ENCODE data around the gene KCNJ8.
"Not testable (repeated sequence)": the region's sequence is repeated elsewhere in the genome, so short reads cannot be mapped to it uniquely, and the experiment has no call there.

Gene KCNJ8

GRCh38 chr12:21797539-21797938, 23.0 kb upstream of the KCNJ8 start:
- DNase-seq (ENCODE audit: low spot score) = no peak
- TF ChIP-seq CTCF (IDR thresholded peaks at IDR 0.05; ENCODE audit: extremely low read depth, missing control alignments) = no peak

GRCh38 chr12:21795648-21796328, 21.3 kb upstream of the KCNJ8 start:
- no peak for TF ChIP-seq CTCF (IDR thresholded peaks at IDR 0.05; ENCODE audit: extremely low read depth, missing control alignments)
- no peak for DNase-seq (ENCODE audit: low spot score)

- not testable (repeated sequence) for DNase-seq (ENCODE audit: low spot score)
Measured at GRCh38 chr12:21794807-21795595, 20.5 kb upstream of the KCNJ8 start.

GRCh38 chr12:21789687-21790086, 15.2 kb upstream of the KCNJ8 start:
- DNase-seq (ENCODE audit: low spot score) = not testable (repeated sequence)

- no peak for TF ChIP-seq CTCF (IDR thresholded peaks at IDR 0.05; ENCODE audit: extremely low read depth, missing control alignments)
- DNase-seq (ENCODE audit: low spot score) = no peak
Measured at GRCh38 chr12:21788089-21788983, 13.8 kb upstream of the KCNJ8 start.

- TF ChIP-seq CTCF (IDR thresholded peaks at IDR 0.05; ENCODE audit: extremely low read depth, missing control alignments) = no peak
- DNase-seq (ENCODE audit: low spot score) = no peak
Measured at GRCh38 chr12:21786041-21786531, 11.6 kb upstream of the KCNJ8 start.

- DNase-seq (ENCODE audit: low spot score) = not testable (repeated sequence)
Measured at GRCh38 chr12:21782723-21783122, 8.2 kb upstream of the KCNJ8 start.

- DNase-seq (ENCODE audit: low spot score) = no peak
- no peak for TF ChIP-seq CTCF (IDR thresholded peaks at IDR 0.05; ENCODE audit: extremely low read depth, missing control alignments)
Measured at GRCh38 chr12:21780786-21781185, 6.3 kb upstream of the KCNJ8 start.
